ENCODE results near the gene FRAT2. TPM values are rescaled to one million over a fixed set of nuclear protein-coding genes. Genes with fewer than 3 reads are reported as not detected.

Gene FRAT2
- total and polyA plus RNA-seq, 10 of the 15 experiments (the other 5 are each of a cell fraction or from before 2014, with no cell fraction given): 0.69 to 5.9 (median 3.8) TPM

DNA sequence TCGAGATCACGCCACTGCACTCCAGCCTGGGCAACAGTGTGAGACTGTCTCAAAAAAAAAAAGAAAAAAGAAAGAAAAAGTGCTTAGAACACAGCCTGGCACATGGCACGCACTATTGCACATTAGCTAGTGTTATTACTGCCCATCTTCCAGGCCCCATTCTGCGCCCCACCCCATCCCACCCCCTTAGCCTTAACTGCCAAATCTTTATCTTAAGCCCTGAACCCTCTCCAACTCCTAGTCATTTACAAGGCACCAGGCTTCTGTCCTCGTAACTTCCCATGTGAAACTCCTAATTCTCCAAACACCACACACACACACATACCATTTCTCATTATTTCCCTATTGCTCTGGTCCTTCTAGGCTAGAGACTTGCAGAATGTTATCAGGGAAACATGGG lies 4.8 kb downstream of the FRAT2 start:
- WGBS (ENCODE audit: insufficient coverage, insufficient replicate concordance, low lambda C conversion rate, missing lambda C conversion rate): 95% methylated on average over 5 of the region's 5 CpGs
- no peaks in the 10 kb centered on the region for H3K79me2 ChIP-seq (ENCODE audit: control insufficient read depth, insufficient read depth, low read length)
- H3K27me3 ChIP-seq (replicated peaks in 1 of 2; ENCODE audit: control insufficient read depth in 2 of 2, insufficient read depth in 2 of 2, low read length in 1 of 2): no peaks in the 10 kb centered on the region
- H3K4me1 ChIP-seq (ENCODE audit: control insufficient read depth, insufficient read depth, low read length): peaks cover 12% of the 10 kb centered on the region
- no peaks in the 10 kb centered on the region; the same call in 1 of the 2 replicates for H4K20me1 ChIP-seq (ENCODE audit: control insufficient read depth, insufficient read depth)
- ChIA-PET CTCF (no interaction called here), POLR2A (interaction anchor here (1.0 kb wide), 1 partner anchor 10 kb away, joined by 3 read pairs; no protein-coding TSS in a partner anchor), SMC1A (ENCODE audit: uncharacterized antibody, unreplicated experiment) (no interaction called here), RAD21 (ENCODE audit: unreplicated experiment) (no interaction called here)
- H3K36me3 ChIP-seq (ENCODE audit: control insufficient read depth in 2 of 2, insufficient read depth in 2 of 2, low read length in 1 of 2): no peaks in the 10 kb centered on the region
- no peak overlapping the region for H3K4me2 ChIP-seq (ENCODE audit: control insufficient read depth, insufficient read depth)
- intact Hi-C loops (cut with micrococcal nuclease; ENCODE audit: unreplicated experiment): loop anchor here (5.0 kb wide), 1 partner anchor 37 kb away; the partner anchor contains the start of gene ARHGAP19
- H3K9me3 ChIP-seq (replicated peaks; ENCODE audit: control insufficient read depth, insufficient read depth, low read length): no peaks in the 10 kb centered on the region
- no peak overlapping the region for H2AFZ ChIP-seq (ENCODE audit: control insufficient read depth, low read depth, low read length)
- TF ChIP-seq, protein P1, sequence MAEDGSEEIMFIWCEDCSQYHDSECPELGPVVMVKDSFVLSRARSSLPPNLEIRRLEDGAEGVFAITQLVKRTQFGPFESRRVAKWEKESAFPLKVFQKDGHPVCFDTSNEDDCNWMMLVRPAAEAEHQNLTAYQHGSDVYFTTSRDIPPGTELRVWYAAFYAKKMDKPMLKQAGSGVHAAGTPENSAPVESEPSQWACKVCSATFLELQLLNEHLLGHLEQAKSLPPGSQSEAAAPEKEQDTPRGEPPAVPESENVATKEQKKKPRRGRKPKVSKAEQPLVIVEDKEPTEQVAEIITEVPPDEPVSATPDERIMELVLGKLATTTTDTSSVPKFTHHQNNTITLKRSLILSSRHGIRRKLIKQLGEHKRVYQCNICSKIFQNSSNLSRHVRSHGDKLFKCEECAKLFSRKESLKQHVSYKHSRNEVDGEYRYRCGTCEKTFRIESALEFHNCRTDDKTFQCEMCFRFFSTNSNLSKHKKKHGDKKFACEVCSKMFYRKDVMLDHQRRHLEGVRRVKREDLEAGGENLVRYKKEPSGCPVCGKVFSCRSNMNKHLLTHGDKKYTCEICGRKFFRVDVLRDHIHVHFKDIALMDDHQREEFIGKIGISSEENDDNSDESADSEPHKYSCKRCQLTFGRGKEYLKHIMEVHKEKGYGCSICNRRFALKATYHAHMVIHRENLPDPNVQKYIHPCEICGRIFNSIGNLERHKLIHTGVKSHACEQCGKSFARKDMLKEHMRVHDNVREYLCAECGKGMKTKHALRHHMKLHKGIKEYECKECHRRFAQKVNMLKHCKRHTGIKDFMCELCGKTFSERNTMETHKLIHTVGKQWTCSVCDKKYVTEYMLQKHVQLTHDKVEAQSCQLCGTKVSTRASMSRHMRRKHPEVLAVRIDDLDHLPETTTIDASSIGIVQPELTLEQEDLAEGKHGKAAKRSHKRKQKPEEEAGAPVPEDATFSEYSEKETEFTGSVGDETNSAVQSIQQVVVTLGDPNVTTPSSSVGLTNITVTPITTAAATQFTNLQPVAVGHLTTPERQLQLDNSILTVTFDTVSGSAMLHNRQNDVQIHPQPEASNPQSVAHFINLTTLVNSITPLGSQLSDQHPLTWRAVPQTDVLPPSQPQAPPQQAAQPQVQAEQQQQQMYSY (CRISPR knock-in tag; IDR thresholded peaks at IDR 0.05): no peak
- TF ChIP-seq, protein P2, sequence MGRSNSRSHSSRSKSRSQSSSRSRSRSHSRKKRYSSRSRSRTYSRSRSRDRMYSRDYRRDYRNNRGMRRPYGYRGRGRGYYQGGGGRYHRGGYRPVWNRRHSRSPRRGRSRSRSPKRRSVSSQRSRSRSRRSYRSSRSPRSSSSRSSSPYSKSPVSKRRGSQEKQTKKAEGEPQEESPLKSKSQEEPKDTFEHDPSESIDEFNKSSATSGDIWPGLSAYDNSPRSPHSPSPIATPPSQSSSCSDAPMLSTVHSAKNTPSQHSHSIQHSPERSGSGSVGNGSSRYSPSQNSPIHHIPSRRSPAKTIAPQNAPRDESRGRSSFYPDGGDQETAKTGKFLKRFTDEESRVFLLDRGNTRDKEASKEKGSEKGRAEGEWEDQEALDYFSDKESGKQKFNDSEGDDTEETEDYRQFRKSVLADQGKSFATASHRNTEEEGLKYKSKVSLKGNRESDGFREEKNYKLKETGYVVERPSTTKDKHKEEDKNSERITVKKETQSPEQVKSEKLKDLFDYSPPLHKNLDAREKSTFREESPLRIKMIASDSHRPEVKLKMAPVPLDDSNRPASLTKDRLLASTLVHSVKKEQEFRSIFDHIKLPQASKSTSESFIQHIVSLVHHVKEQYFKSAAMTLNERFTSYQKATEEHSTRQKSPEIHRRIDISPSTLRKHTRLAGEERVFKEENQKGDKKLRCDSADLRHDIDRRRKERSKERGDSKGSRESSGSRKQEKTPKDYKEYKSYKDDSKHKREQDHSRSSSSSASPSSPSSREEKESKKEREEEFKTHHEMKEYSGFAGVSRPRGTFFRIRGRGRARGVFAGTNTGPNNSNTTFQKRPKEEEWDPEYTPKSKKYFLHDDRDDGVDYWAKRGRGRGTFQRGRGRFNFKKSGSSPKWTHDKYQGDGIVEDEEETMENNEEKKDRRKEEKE (IDR thresholded peaks at IDR 0.05): no peak
- TF ChIP-seq ZNF274 (IDR thresholded peaks at IDR 0.05; ENCODE audit: insufficient read depth, insufficient read length) (no peak), POLR2AphosphoS5 (IDR thresholded peaks at IDR 0.05; ENCODE audit: low read length) (no peak), LARP7 (IDR thresholded peaks at IDR 0.05) (no peak), MTA2 (IDR thresholded peaks at IDR 0.05; ENCODE audit: low read depth) (no peak), ZNF217 (IDR thresholded peaks at IDR 0.05) (no peak), POU2F2 (IDR thresholded peaks at IDR 0.05; ENCODE audit: borderline replicate concordance, low read depth, low read length) (no peak)
- TF ChIP-seq, protein P3, sequence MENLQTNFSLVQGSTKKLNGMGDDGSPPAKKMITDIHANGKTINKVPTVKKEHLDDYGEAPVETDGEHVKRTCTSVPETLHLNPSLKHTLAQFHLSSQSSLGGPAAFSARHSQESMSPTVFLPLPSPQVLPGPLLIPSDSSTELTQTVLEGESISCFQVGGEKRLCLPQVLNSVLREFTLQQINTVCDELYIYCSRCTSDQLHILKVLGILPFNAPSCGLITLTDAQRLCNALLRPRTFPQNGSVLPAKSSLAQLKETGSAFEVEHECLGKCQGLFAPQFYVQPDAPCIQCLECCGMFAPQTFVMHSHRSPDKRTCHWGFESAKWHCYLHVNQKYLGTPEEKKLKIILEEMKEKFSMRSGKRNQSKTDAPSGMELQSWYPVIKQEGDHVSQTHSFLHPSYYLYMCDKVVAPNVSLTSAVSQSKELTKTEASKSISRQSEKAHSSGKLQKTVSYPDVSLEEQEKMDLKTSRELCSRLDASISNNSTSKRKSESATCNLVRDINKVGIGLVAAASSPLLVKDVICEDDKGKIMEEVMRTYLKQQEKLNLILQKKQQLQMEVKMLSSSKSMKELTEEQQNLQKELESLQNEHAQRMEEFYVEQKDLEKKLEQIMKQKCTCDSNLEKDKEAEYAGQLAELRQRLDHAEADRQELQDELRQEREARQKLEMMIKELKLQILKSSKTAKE (IDR thresholded peaks at IDR 0.05; ENCODE audit: low read depth, poor library complexity, severe bottlenecking): no peak
- TF ChIP-seq, protein P4, sequence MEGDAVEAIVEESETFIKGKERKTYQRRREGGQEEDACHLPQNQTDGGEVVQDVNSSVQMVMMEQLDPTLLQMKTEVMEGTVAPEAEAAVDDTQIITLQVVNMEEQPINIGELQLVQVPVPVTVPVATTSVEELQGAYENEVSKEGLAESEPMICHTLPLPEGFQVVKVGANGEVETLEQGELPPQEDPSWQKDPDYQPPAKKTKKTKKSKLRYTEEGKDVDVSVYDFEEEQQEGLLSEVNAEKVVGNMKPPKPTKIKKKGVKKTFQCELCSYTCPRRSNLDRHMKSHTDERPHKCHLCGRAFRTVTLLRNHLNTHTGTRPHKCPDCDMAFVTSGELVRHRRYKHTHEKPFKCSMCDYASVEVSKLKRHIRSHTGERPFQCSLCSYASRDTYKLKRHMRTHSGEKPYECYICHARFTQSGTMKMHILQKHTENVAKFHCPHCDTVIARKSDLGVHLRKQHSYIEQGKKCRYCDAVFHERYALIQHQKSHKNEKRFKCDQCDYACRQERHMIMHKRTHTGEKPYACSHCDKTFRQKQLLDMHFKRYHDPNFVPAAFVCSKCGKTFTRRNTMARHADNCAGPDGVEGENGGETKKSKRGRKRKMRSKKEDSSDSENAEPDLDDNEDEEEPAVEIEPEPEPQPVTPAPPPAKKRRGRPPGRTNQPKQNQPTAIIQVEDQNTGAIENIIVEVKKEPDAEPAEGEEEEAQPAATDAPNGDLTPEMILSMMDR (IDR thresholded peaks at IDR 0.05 in 2 of 3, conservative IDR thresholded peaks at IDR 0.05 in 1 of 3; ENCODE audit: control insufficient read depth in 2 of 3, extremely low read depth in 1 of 3, insufficient read depth in 1 of 3, low read depth in 3 of 3, low read length in 3 of 3): no peak
- no peak overlapping the region for H3K27ac ChIP-seq (ENCODE audit: control insufficient read depth, insufficient read depth)
- in situ Hi-C loops (cut with MboI): no loop called here
- BruUV-seq (replicated peaks): no TSS peak
- no peak overlapping the region for H3K9ac ChIP-seq (ENCODE audit: control insufficient read depth, insufficient read depth, low read length)
- no peak for ATAC-seq
- no peak for DNase-seq (ENCODE audit: low read depth, low spot score)
- FAIRE-seq: no peak
- H3K4me3 ChIP-seq: no peak overlapping the region
